Kidney (tissue), 14 donors: Measurements from ENCODE around the gene CAMK1G. TPM values are rescaled to one million over a fixed set of nuclear protein-coding genes. Genes with fewer than 3 reads are reported as not detected.
A peak's percentile ranks its signal among the peaks of the same experiment; 100 is the strongest.

Experiments used
- DNase-seq, 5 donors: peaks; one replicate each; pipeline ENCODE4 v3.0.0-alpha.2; 2013 to 2020
- FAIRE-seq: peaks from 2 replicates; lab custom pipeline; 2012; peaks lifted over from hg19 to GRCh38; lab: Jason Lieb, UNC
- H3K27ac ChIP-seq, 2 donors: one replicate each; pipeline ENCODE4 v1.7.0; 2013; ENCODE audit warnings: low read depth in 2 of 2, low read length in 2 of 2, inconsistent platforms in 1 of 2
- H3K27me3 ChIP-seq: one replicate; pipeline ENCODE4 v1.7.1; 2013; ENCODE audit warnings: low read length, inconsistent platforms; ENCODE audit not compliant: control insufficient read depth, insufficient read depth
- H3K36me3 ChIP-seq, 3 donors: one replicate each; pipeline versions ENCODE4 v1.7.0 to v1.7.1; 2013; ENCODE audit warnings: low read length in 3 of 3, control low read depth in 1 of 3, inconsistent platforms in 1 of 3; ENCODE audit not compliant: insufficient read depth in 3 of 3, control insufficient read depth in 2 of 3
- H3K4me1 ChIP-seq, 3 donors: one replicate each; pipeline versions ENCODE4 v1.7.0 to v1.7.1; 2013; ENCODE audit warnings: low read length in 3 of 3, inconsistent platforms in 1 of 3, low read depth in 1 of 3; ENCODE audit not compliant: control insufficient read depth in 2 of 3, insufficient read depth in 2 of 3
- H3K4me3 ChIP-seq, 3 donors: one replicate each; pipeline versions ENCODE4 v1.7.0 to v1.8.1; 2013; ENCODE audit warnings: low read length in 3 of 3, control low read depth in 1 of 3, inconsistent platforms in 1 of 3
- H3K9ac ChIP-seq, 3 donors: one replicate each; pipeline versions ENCODE4 v1.7.0 to v1.7.1; 2013; ENCODE audit warnings: low read length in 3 of 3, control low read depth in 1 of 3, inconsistent platforms in 1 of 3
- H3K9me3 ChIP-seq, 3 donors: one replicate each; pipeline versions ENCODE4 v1.7.0 to v1.7.1; 2013; ENCODE audit warnings: low read length in 3 of 3, control low read depth in 1 of 3, inconsistent platforms in 1 of 3; ENCODE audit not compliant: control insufficient read depth in 2 of 3, insufficient read depth in 1 of 3
- intact Hi-C: fragments of 100-400 bp; cut with DNase I; formaldehyde crosslinking; loops from one replicate; pipeline ENCODE4 v1.11.1; 2022
- polyA plus RNA-seq: library from polyadenylated mRNA; stranded (reverse); fragments of 350-450 nt; fragmentation: Illumina TruSeq; extraction: RNeasy Lipid Tissue Mini Kit (QIAGEN cat#74804); gene quantifications from one replicate; pipeline ENCODE4 v1.2.3, GENCODE V29; 2014; ENCODE audit warnings: low read depth, low replicate concordance; ENCODE audit not compliant: insufficient read depth
- total RNA-seq: library from RNA; stranded (reverse); fragmentation: NEBNext Ultra II Directional; extraction: Animal tissue kit (Norgen Biotek cat#: 25700); gene quantifications from one replicate; pipeline ENCODE4 v1.2.1, GENCODE V29; 2021
- TF ChIP-seq, protein P1 (sequence below): IDR thresholded peaks from 3 replicates; pipeline ENCODE4 v1.5.1; 2012; ENCODE audit warnings: mild to moderate bottlenecking, moderate library complexity, borderline replicate concordance; ENCODE audit not compliant: insufficient read depth; ENCODE audit errors: extremely low read depth
- donor health status: control.
- donor health status: control.
- donor health status: control.
- donor health status: control.
- donor health status: control.
- donor health status: DM: yes; HTN: yes; CAD: no.
- donor health status: Normal renal cell carcinoma (clear cell type).

Gene CAMK1G
- total and polyA plus RNA-seq, 2 donors from 2014 or later: 1.4 to 5.5 TPM

DNA sequence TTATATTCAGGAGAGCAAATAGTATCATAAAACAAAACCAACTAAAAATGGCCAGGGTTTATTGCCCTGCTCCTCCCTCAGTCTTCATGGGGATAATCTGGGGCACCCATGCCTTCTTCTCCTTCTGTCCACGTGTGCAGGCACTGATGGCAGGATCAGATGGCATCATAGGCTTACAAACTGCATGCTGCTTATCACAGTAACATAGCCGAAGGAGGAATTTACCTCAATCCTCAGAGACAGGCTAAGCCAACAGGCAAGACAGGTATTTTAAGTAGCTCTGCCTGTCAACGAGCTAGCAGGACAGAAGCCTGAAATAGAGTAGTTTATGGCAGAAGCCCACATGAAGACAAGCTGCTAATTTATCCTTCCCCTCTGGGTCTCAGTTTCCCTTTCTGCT lies 59.3 kb downstream of the CAMK1G start:
- H3K9me3 ChIP-seq: no peaks in the 10 kb centered on the region
- H3K27me3 ChIP-seq: no peaks in the 10 kb centered on the region
- H3K4me3 ChIP-seq: no peak overlapping the region
- no peak overlapping the region for H3K9ac ChIP-seq
- peaks cover 7 to 44% (median 40%) of the 10 kb centered on the region in 3 donors for H3K4me1 ChIP-seq
- FAIRE-seq: no peak
- H3K27ac ChIP-seq: peak overlapping the region; percentile 71 to 90
- TF ChIP-seq, protein P1, sequence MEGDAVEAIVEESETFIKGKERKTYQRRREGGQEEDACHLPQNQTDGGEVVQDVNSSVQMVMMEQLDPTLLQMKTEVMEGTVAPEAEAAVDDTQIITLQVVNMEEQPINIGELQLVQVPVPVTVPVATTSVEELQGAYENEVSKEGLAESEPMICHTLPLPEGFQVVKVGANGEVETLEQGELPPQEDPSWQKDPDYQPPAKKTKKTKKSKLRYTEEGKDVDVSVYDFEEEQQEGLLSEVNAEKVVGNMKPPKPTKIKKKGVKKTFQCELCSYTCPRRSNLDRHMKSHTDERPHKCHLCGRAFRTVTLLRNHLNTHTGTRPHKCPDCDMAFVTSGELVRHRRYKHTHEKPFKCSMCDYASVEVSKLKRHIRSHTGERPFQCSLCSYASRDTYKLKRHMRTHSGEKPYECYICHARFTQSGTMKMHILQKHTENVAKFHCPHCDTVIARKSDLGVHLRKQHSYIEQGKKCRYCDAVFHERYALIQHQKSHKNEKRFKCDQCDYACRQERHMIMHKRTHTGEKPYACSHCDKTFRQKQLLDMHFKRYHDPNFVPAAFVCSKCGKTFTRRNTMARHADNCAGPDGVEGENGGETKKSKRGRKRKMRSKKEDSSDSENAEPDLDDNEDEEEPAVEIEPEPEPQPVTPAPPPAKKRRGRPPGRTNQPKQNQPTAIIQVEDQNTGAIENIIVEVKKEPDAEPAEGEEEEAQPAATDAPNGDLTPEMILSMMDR: no peak
- no peak for DNase-seq
- H3K36me3 ChIP-seq: no peaks in the 10 kb centered on the region
- intact Hi-C loops: no loop called here

DNA sequence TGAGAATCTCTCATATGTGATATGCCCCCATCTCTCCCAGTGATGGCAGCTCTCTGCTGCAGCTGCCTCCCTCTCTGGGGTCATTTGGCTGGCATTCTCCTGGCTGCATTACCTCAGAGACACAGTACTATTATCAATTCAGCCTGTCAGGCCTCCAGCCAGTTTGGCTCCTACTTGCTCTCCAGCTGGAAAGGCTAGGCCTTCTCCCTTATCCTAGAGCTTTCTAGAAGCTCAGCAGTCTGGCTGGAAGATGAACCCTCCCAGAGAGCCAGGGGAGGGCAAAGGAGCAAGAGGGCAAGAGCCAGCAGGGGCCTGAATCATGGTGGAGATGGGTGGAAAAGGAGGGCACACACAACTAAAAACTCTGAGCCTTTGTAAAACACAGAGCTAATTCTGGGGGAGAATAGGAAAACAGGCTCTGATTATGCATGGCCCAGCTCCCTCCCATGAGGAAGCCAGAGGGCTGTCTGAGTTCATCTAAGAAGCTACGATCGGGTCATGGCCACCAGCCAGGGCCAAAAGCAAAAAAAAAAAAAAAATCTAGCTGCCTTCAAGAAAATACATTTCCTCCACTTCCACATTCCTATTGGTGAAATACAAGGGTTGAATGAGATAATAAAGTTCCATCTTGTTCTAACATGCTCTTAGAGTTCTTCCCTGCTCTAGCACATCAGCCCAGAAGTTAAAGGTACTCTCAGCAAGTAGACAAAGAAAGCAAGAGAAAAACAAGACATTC lies 59.9 kb downstream of the CAMK1G start:
- DNase-seq (peak in 2 of 5 donors; percentile 79 to 85), FAIRE-seq (no peak)
- intact Hi-C loops: no loop called here
- no peak overlapping the region for H3K4me3 ChIP-seq
- H3K27ac ChIP-seq: peak overlapping the region; percentile 71 to 90
- H3K27me3 ChIP-seq: no peaks in the 10 kb centered on the region
- no peaks in the 10 kb centered on the region for H3K9me3 ChIP-seq
- TF ChIP-seq, protein P1: peak; percentile 19
- peaks cover 10 to 44% (median 43%) of the 10 kb centered on the region in 3 donors for H3K4me1 ChIP-seq
- H3K36me3 ChIP-seq: no peaks in the 10 kb centered on the region
- peak overlapping the region in 1 of 3 donors; percentile 31 for H3K9ac ChIP-seq

DNA sequence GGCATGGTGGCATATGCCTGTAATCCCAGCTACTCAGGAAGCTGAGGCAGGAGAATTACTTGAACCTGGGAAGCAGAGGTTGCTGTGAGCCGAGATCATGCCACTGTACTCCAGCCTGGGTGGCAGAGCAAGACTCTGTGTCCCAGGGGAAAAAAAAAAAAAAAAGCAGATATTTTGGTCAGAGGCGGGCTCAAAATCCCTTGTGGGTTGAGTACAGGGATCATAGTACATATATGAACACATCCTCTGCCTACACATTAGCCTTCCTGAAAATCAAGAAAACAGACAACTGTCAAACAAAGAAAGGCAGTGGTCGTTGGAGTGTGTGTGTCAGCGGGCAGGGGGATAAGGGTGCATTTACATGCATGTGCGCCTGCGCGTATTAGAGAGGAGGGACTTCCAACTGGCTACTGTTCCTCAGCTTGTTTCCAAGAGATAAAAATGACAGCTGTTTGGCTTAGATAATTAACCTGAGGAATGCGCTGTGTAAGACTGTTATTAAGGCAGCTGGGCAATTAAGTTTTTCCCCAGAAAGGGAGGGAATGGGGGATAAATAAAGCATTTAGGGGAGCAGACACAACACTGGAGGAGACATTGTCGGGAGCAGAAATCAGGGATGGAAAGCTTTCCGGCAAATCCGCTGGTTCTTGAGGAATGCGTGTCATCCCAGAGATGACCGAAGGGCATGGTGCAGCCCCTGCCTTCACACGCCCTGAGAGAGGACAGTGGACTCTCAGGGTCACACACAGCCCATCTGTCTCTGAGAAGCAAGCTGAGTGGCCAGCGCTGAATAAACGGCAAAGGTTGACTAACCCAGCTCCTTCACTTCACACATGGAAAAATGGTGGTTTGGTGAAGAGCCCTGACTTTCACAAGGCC lies 62.3 kb downstream of the CAMK1G start:
- peaks cover 10 to 52% (median 52%) of the 10 kb centered on the region in 3 donors for H3K4me1 ChIP-seq
- H3K9me3 ChIP-seq: no peaks in the 10 kb centered on the region
- H3K4me3 ChIP-seq: peak overlapping the region in 1 of 3 donors; percentile 18
- TF ChIP-seq, protein P1: no peak
- H3K36me3 ChIP-seq: no peaks in the 10 kb centered on the region
- no peaks in the 10 kb centered on the region for H3K27me3 ChIP-seq
- peak overlapping the region; percentile 59 to 77 for H3K27ac ChIP-seq
- intact Hi-C loops: no loop called here
- peak in 2 of 5 donors; percentile 45 to 72 for DNase-seq
- no peak for FAIRE-seq
- H3K9ac ChIP-seq: peak overlapping the region in 1 of 3 donors; percentile 23
